Suprapubic skin (tissue), 4 donors: ENCODE measurements around the gene FNDC3A.

Experiments
- CTCF ChIP-seq, 2 donors: fragments of 200-600 bp in 1 of 2; fragments of 450-650 bp in 1 of 2; sonication (generic) in 1 of 2; IDR thresholded peaks; one replicate each; pipeline ENCODE4 v1.5.1; 2016 to 2019; ENCODE audit warnings: antibody characterized with exemption in 2 of 2, mild to moderate bottlenecking in 1 of 2, moderate library complexity in 1 of 2
- EP300 ChIP-seq: sonication (generic); formaldehyde crosslinking; IDR thresholded peaks from one replicate; pipeline ENCODE4 v1.6.1; 2017; ENCODE audit warnings: antibody characterized with exemption
- POLR2A ChIP-seq, 2 donors: fragments of 450-650 bp; IDR thresholded peaks; one replicate each; pipeline ENCODE4 v1.6.1; 2017; ENCODE audit warnings: antibody characterized with exemption in 2 of 2, mild to moderate bottlenecking in 2 of 2, moderate library complexity in 2 of 2
- POLR2AphosphoS5 ChIP-seq, 3 donors: sonication (generic); formaldehyde crosslinking; IDR thresholded peaks; one replicate each; pipeline ENCODE4 v1.6.1; 2017; ENCODE audit warnings: antibody characterized with exemption in 3 of 3

GRCh38 chr13:49062297-49062896 is 86.7 kb downstream of the FNDC3A start:
- TF ChIP-seq CTCF (IDR thresholded peaks at IDR 0.05): no peak
- TF ChIP-seq POLR2AphosphoS5 (IDR thresholded peaks at IDR 0.05): no peak
- TF ChIP-seq EP300: no peak
- no peak for TF ChIP-seq POLR2A (IDR thresholded peaks at IDR 0.05)
